NCI-H524 (cell line): ENCODE results near the gene ROBO1.

Source experiments
- DNase-seq, 2 experiments: peaks; one replicate each; lab custom pipeline; 2025; lab: John Stamatoyannopoulos, UW

The ROBO1 gene

GRCh38 chr3:78875851-78876250, 891.9 kb downstream of the ROBO1 start:
- DNase-seq = no peak

GRCh38 chr3:78875436-78875835, 892.4 kb downstream of the ROBO1 start:
- no peak for DNase-seq

- no peak for DNase-seq
Measured at GRCh38 chr3:78873641-78874040, 894.2 kb downstream of the ROBO1 start.

GRCh38 chr3:78872195-78872594, 895.6 kb downstream of the ROBO1 start:
- DNase-seq = peak; percentile 43 to 65

- DNase-seq = no peak
Measured at GRCh38 chr3:78871048-78871447, 896.8 kb downstream of the ROBO1 start.

GRCh38 chr3:78870484-78870883, 897.3 kb downstream of the ROBO1 start:
- DNase-seq = no peak

- peak in 1 of 2 experiments; percentile 51 for DNase-seq
Measured at GRCh38 chr3:78868570-78868969, 899.2 kb downstream of the ROBO1 start.

- DNase-seq = peak; percentile 13 to 34
Measured at GRCh38 chr3:78867409-78868372, 900.1 kb downstream of the ROBO1 start.

GRCh38 chr3:78863306-78864203, 904.2 kb downstream of the ROBO1 start:
- DNase-seq = no peak

GRCh38 chr3:78861156-78861555, 906.6 kb downstream of the ROBO1 start:
- no peak for DNase-seq

GRCh38 chr3:78860567-78860966, 907.2 kb downstream of the ROBO1 start:
- no peak for DNase-seq

GRCh38 chr3:78858910-78859309, 908.9 kb downstream of the ROBO1 start:
- no peak for DNase-seq

GRCh38 chr3:78858174-78858573, 909.6 kb downstream of the ROBO1 start:
- DNase-seq = peak in 1 of 2 experiments; percentile 27

- peak; percentile 65 to 83 for DNase-seq
Measured at GRCh38 chr3:78857494-78858111, 910.2 kb downstream of the ROBO1 start.

- no peak for DNase-seq
Measured at GRCh38 chr3:78856164-78856563, 911.6 kb downstream of the ROBO1 start.

GRCh38 chr3:78855190-78855589, 912.6 kb downstream of the ROBO1 start:
- peak in 1 of 2 experiments; percentile 70 for DNase-seq

GRCh38 chr3:78848392-78849288, 919.2 kb downstream of the ROBO1 start:
- no peak for DNase-seq

GRCh38 chr3:78847603-78848002, 920.2 kb downstream of the ROBO1 start:
- DNase-seq = no peak

GRCh38 chr3:78847203-78847602, 920.6 kb downstream of the ROBO1 start:
- peak in 1 of 2 experiments; percentile 2 for DNase-seq

GRCh38 chr3:78846718-78847117, 921.1 kb downstream of the ROBO1 start:
- peak in 1 of 2 experiments; percentile 9 for DNase-seq

GRCh38 chr3:78845605-78846004, 922.2 kb downstream of the ROBO1 start:
- DNase-seq = peak in 1 of 2 experiments; percentile 17
